Rectal smooth muscle tissue (tissue), 1 donor: Measurements from ENCODE around the gene CEP131.

ENCODE experiments used
- H3K27ac ChIP-seq: one replicate; pipeline ENCODE4 v1.7.0; 2013; ENCODE audit warnings: low read depth, low read length, inconsistent platforms
- H3K27me3 ChIP-seq: one replicate; pipeline ENCODE4 v1.7.0; 2013; ENCODE audit warnings: low read length; ENCODE audit not compliant: control insufficient read depth, insufficient read depth
- H3K36me3 ChIP-seq: one replicate; pipeline ENCODE4 v1.7.0; 2013; ENCODE audit warnings: low read length; ENCODE audit not compliant: control insufficient read depth, insufficient read depth
- H3K4me1 ChIP-seq: one replicate; pipeline ENCODE4 v1.7.0; 2013; ENCODE audit warnings: low read length; ENCODE audit not compliant: control insufficient read depth, insufficient read depth
- H3K4me3 ChIP-seq: one replicate; pipeline ENCODE4 v1.7.0; 2013; ENCODE audit warnings: low read length
- H3K9ac ChIP-seq: one replicate; pipeline ENCODE4 v1.7.0; 2013; ENCODE audit warnings: low read length

The CEP131 gene

DNA sequence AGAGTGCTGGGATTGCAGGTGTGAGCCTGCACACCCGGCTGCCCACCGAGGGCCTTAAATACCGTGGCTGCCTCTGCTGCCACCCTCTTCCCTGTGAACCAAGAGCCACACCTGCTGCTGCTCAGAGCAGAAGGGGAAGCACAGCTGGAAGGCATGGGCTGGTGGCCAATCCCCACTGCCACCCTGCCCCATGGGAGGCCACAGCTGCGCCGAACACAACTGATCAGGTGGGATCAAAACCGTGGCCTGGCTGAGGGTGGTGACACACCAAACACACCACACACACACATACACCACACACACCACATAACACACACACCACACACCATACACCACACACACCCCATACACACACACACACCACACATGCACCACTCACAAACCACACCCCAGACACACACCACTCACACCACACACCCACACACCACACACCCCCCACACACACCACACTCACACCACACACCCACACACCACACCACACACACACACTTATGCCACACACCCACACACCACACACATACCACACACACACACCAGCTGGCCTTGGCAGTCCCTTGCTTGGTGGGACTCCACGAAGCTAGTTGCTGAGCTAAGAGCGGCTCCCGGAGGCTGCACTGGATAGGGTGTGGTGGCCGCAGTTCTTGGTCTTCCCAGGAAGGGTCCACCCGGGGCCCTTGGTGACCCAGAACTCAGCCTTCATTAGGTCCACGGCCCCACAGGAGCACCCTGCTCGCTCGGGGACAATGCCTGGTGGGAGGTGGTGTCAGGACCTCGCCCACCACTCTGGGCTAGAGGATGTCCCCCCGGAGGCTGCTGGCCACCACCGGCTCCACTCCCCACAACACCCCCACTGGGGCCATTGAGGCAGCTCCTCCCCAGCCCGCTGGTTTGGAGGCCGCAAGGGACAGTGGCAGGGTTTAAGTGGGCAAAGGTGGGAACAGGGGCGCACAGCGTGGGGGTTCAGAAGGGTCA, 14.9 kb downstream of the CEP131 start:
- Histone ChIP-seq H3K4me3 (no peak overlapping the region), H3K27ac (no peak overlapping the region), H3K4me1 (no peaks in the 10 kb centered on the region), H3K36me3 (peaks cover 4% of the 10 kb centered on the region), H3K9ac (no peak overlapping the region), H3K27me3 (no peaks in the 10 kb centered on the region)

GRCh38 chr17:81206657-81207056, 16.1 kb downstream of the CEP131 start:
- Histone ChIP-seq H3K27me3 (no peaks in the 10 kb centered on the region), H3K36me3 (peaks cover 4% of the 10 kb centered on the region), H3K27ac (no peak overlapping the region), H3K4me3 (no peak overlapping the region), H3K9ac (no peak overlapping the region), H3K4me1 (no peaks in the 10 kb centered on the region)

- Histone ChIP-seq H3K27me3 (no peaks in the 10 kb centered on the region), H3K9ac (no peak overlapping the region), H3K36me3 (peaks cover 4% of the 10 kb centered on the region), H3K4me3 (no peak overlapping the region), H3K27ac (no peak overlapping the region), H3K4me1 (no peaks in the 10 kb centered on the region)
Observed at GRCh38 chr17:81206166-81206565, 16.6 kb downstream of the CEP131 start.

DNA sequence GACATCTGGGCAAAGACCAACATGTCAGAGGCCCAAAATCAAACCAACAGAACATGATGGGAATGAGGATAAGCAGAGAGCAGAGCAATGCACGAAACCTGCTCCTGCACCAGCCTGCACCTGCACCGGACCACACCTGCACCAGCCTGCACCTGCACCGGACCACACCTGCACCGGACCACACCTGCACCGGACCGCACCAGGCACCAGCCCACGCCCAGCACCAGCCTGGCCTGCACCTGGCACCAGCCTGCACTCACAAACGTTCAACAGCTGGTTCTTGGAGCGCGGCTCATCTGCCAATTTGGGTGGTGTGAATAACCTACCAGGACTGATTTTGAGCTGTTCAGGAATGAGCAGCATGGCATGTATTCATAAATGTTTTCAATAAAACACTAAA, 18.2 kb downstream of the CEP131 start:
- H3K27ac ChIP-seq, result no peak overlapping the region
- H3K27me3 ChIP-seq, result no peaks in the 10 kb centered on the region
- H3K36me3 ChIP-seq, result peaks cover 4% of the 10 kb centered on the region
- H3K9ac ChIP-seq, result no peak overlapping the region
- no peak overlapping the region for H3K4me3 ChIP-seq
- H3K4me1 ChIP-seq, result no peaks in the 10 kb centered on the region

GRCh38 chr17:81203136-81203535, 19.6 kb downstream of the CEP131 start:
- Histone ChIP-seq H3K27ac (no peak overlapping the region), H3K4me3 (no peak overlapping the region), H3K9ac (no peak overlapping the region), H3K36me3 (peaks cover 4% of the 10 kb centered on the region), H3K27me3 (no peaks in the 10 kb centered on the region), H3K4me1 (no peaks in the 10 kb centered on the region)

DNA sequence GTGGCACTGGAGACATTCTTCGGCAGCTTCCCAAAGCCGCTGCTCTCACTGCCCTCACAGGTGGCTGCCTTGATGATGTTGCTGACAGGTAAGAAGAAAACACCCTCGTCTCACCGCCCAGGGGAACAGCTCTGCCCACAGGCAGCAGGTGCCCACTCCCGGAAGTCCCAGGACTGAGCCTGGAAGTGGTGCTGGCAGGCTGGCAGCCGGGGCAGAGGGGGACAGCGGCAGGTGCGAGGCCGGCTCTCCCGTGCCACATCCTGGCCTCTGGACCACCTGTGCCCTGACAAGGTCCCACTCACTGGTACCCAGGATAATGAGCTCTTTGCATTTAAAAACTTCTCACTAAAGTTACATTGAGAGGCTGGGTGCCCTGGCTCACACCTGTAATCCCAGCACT, 20.4 kb downstream of the CEP131 start:
- no peak overlapping the region for H3K9ac ChIP-seq
- H3K4me3 ChIP-seq, result no peak overlapping the region
- no peaks in the 10 kb centered on the region for H3K4me1 ChIP-seq
- H3K27me3 ChIP-seq, result no peaks in the 10 kb centered on the region
- H3K36me3 ChIP-seq, result peaks cover 3% of the 10 kb centered on the region
- H3K27ac ChIP-seq, result no peak overlapping the region

- no peak overlapping the region for H3K9ac ChIP-seq
Observed at GRCh38 chr17:81200695-81201580, 21.8 kb downstream of the CEP131 start.

DNA sequence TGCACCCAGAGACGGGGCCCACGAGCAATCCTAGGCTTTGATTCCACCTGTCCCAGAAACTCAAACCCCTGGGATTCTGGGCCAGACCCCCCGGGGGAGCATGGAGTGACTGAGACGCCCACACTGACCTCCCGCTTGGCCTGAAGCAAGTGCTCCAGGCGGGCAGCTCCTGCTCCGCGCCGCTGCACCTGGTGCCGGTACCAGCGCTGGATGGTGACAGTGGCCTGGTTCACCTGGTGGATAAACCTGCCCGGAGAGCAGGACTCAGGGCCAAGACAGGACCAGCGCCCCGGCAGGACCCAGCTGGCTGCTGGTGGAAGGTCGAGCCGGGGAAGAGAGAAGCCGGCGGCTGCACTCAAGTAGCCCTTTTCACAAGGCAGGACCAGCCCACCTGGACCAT, 22.6 kb downstream of the CEP131 start:
- H3K4me1 ChIP-seq, result no peaks in the 10 kb centered on the region
- H3K4me3 ChIP-seq, result no peak overlapping the region
- no peaks in the 10 kb centered on the region for H3K27me3 ChIP-seq
- H3K36me3 ChIP-seq, result peaks cover 3% of the 10 kb centered on the region
- no peak overlapping the region for H3K9ac ChIP-seq
- no peak overlapping the region for H3K27ac ChIP-seq

More at GRCh38 chr17:81200695-81201580, 21.8 kb downstream of the CEP131 start:
- Histone ChIP-seq H3K27me3 (no peaks in the 10 kb centered on the region), H3K36me3 (peaks cover 3% of the 10 kb centered on the region), H3K4me3 (no peak overlapping the region), H3K27ac (no peak overlapping the region), H3K4me1 (no peaks in the 10 kb centered on the region)

DNA sequence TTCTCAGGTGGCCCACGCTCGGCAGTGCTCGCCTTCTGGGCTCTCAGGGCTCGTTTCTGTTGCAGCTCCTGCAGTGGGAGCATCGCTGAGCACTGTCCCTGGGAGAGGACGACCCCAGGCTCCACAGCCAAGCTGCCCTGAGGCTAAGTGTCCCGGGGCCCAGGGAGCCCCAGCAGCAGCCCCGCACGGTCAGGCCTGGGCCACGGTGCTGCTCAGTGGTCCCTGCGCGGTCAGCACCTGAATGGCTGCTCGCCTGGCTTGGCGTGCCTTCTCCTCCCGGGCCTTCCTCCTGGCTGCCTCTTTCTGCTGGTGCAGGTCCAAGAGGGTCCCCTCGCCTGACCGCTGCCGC, 23.3 kb downstream of the CEP131 start:
- H3K27me3 ChIP-seq, result no peaks in the 10 kb centered on the region
- H3K27ac ChIP-seq, result no peak overlapping the region
- H3K9ac ChIP-seq, result no peak overlapping the region
- no peak overlapping the region for H3K4me3 ChIP-seq
- no peaks in the 10 kb centered on the region for H3K4me1 ChIP-seq
- H3K36me3 ChIP-seq, result peaks cover 3% of the 10 kb centered on the region

DNA sequence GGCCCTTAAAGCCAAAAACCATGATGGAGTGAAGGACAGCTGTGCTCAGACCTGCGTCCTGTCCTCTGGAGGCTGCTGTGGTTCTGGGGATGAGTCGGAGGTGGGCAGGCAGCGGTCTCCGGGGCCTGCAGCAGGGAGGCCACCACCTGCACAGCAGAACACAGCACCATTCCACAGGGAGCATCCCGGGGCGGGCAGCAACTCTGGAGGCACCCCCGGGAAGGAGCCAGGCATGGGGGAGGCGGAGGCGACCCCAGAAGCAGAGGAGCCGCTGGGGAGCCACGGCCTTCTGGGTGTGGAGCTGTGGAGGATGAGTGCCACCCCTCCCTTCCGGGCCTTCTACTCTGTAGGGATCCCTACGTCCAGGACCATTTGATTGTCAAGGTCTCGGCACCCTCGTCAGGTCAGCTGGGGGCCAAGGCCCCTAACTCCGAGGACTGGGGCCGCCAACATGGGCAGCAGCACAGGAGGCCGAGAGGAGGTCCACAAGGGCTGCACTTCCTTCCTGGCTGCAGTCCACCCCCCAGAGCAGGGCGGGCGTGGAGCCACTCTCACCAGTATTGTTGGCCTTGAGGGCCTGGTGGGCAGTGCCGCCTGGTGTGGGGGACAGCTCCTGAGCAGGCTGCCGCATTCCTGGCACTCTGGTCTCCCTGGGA, 23.8 kb downstream of the CEP131 start:
- peaks cover 3% of the 10 kb centered on the region for H3K36me3 ChIP-seq

GRCh38 chr17:81197831-81198490, 24.8 kb downstream of the CEP131 start:
- Histone ChIP-seq H3K9ac (no peak overlapping the region), H3K27ac (no peak overlapping the region), H3K4me3 (no peak overlapping the region), H3K4me1 (no peaks in the 10 kb centered on the region), H3K36me3 (peaks cover 3% of the 10 kb centered on the region), H3K27me3 (no peaks in the 10 kb centered on the region)

More for the DNA sequence above, 23.8 kb downstream of the CEP131 start:
- no peak overlapping the region for H3K4me3 ChIP-seq
- no peaks in the 10 kb centered on the region for H3K27me3 ChIP-seq
- no peak overlapping the region for H3K9ac ChIP-seq
- H3K27ac ChIP-seq, result no peak overlapping the region
- H3K4me1 ChIP-seq, result no peaks in the 10 kb centered on the region

GRCh38 chr17:81197409-81197795, 25.4 kb downstream of the CEP131 start:
- H3K4me3 ChIP-seq, result no peak overlapping the region
- no peak overlapping the region for H3K27ac ChIP-seq
- no peaks in the 10 kb centered on the region for H3K27me3 ChIP-seq
- peaks cover 3% of the 10 kb centered on the region for H3K36me3 ChIP-seq
- H3K9ac ChIP-seq, result no peak overlapping the region
- no peaks in the 10 kb centered on the region for H3K4me1 ChIP-seq
